Central memory CD8-positive, alpha-beta T cell (primary cell): ENCODE data around the gene GUCA1C.

Experiments used
- ATAC-seq: fragments of 150-1000 bp; cut with Tn5 transposase; replicated peaks from 2 replicates; pipeline ENCODE4 v1.10.0; 2022; ENCODE audit warnings: mild to moderate bottlenecking, moderate FRiP score, moderate number of reproducible peaks; ENCODE audit not compliant: poor library complexity, severe bottlenecking; ENCODE audit errors: extremely low read depth
- DNase-seq, 2 donors: peaks; one replicate each; pipeline ENCODE4 v3.0.0; 2021; ENCODE audit warnings: low spot score in 2 of 2
- H3K27ac Mint-ChIP-seq: one replicate; pipeline ENCODE4 v1.8.0; 2022; ENCODE audit warnings: low read depth, mild to moderate bottlenecking, moderate library complexity, mixed read lengths
- H3K27me3 Mint-ChIP-seq: one replicate; pipeline ENCODE4 v1.8.0; 2022; ENCODE audit warnings: mixed read lengths
- H3K36me3 Mint-ChIP-seq: one replicate; pipeline ENCODE4 v1.8.0; 2022; ENCODE audit warnings: mild to moderate bottlenecking, moderate library complexity, mixed read lengths; ENCODE audit not compliant: insufficient read depth
- H3K4me1 Mint-ChIP-seq: one replicate; pipeline ENCODE4 v1.8.0; 2022; ENCODE audit warnings: mixed read lengths
- H3K4me3 Mint-ChIP-seq: one replicate; pipeline ENCODE4 v1.8.0; 2022; ENCODE audit warnings: mild to moderate bottlenecking, moderate library complexity, mixed read lengths
- H3K9me3 Mint-ChIP-seq: one replicate; pipeline ENCODE4 v1.8.0; 2022; ENCODE audit warnings: mixed read lengths

The GUCA1C gene

DNA sequence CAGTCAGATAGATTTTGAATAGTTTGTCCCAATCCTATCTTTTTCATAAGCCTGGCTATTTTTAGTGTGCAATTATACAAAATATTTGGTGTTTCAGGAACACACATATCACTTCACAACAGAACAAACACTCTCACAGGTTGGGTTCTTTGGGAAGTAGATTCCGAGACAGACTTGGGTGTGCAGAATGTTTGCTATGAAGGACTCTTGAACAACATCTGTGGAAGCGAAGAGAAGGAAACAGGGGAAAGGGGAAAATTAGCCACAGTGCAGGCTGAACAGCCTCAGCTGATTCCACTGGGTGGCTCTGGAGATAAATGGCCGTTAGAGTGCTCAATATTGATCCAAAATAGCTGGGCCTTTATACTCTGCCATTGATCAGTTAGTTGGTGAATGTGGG lies 61.8 kb downstream of the GUCA1C start:
- Mint-ChIP-seq H3K27me3 (peaks cover 8% of the 10 kb centered on the region), H3K4me1 (no peaks in the 10 kb centered on the region), H3K4me3 (no peak overlapping the region), H3K9me3 (no peaks in the 10 kb centered on the region), H3K36me3 (no peaks in the 10 kb centered on the region), H3K27ac (no peak overlapping the region)
- ATAC-seq, result no peak
- no peak for DNase-seq

- no peak for ATAC-seq
Measured at GRCh38 chr3:108887777-108888176, 65.9 kb downstream of the GUCA1C start.

DNA sequence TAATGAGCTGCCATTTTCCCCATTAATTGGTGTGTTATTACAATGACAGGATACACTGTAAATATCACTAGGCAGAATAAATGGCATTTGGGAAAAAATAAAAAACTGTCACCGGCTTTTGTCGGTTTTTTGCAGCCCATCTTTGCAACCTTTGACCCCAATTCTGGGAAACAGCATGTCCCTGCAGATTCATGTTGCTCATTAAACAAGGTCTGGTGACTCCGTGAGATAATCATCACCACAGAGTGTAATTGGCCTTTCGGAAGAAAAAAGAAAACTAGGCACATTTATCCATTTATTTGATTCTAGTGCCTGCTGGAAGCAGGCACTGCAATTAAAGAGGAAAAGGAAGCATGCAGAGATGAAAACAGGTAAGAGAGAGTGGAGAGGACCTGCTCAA lies 66.6 kb downstream of the GUCA1C start:
- Mint-ChIP-seq H3K27me3 (no peaks in the 10 kb centered on the region), H3K4me3 (no peak overlapping the region), H3K36me3 (no peaks in the 10 kb centered on the region), H3K4me1 (peaks cover 11% of the 10 kb centered on the region), H3K27ac (no peak overlapping the region), H3K9me3 (no peaks in the 10 kb centered on the region)
- no peak for DNase-seq
- ATAC-seq, result no peak

More at GRCh38 chr3:108887777-108888176, 65.9 kb downstream of the GUCA1C start:
- no peaks in the 10 kb centered on the region for H3K27me3 Mint-ChIP-seq
- H3K36me3 Mint-ChIP-seq, result no peaks in the 10 kb centered on the region
- no peak overlapping the region for H3K27ac Mint-ChIP-seq
- no peak for DNase-seq
- peaks cover 11% of the 10 kb centered on the region for H3K4me1 Mint-ChIP-seq
- no peak overlapping the region for H3K4me3 Mint-ChIP-seq
- no peaks in the 10 kb centered on the region for H3K9me3 Mint-ChIP-seq

GRCh38 chr3:108883373-108883772 lies 70.3 kb downstream of the GUCA1C start:
- Mint-ChIP-seq H3K27ac (no peak overlapping the region), H3K27me3 (no peaks in the 10 kb centered on the region), H3K4me3 (no peak overlapping the region), H3K9me3 (no peaks in the 10 kb centered on the region), H3K36me3 (peaks cover 2% of the 10 kb centered on the region), H3K4me1 (peaks cover 11% of the 10 kb centered on the region)
- DNase-seq (no peak), ATAC-seq (no peak)

DNA sequence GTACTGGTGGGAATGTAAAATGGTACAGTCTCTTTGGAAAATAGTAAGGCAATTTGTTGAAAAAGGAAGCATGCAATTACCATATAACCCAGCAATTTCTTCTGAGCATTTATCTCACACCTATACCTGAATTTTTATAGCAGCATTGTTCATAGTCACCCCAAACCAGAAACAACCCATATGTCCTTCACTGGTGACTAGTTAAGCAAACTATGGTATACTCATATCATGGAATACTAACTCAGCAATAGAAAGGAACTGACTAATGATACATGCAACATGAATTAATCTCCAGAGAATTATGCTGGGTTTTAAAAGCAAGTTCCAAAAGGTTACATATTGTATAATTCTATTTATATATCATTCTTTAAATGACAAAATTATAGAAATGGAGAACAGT lies 70.9 kb downstream of the GUCA1C start:
- no peak overlapping the region for H3K27ac Mint-ChIP-seq
- no peaks in the 10 kb centered on the region for H3K27me3 Mint-ChIP-seq
- no peaks in the 10 kb centered on the region for H3K9me3 Mint-ChIP-seq
- H3K36me3 Mint-ChIP-seq, result peaks cover 2% of the 10 kb centered on the region
- DNase-seq (no peak), ATAC-seq (no peak)
- no peak overlapping the region for H3K4me3 Mint-ChIP-seq
- peaks cover 11% of the 10 kb centered on the region for H3K4me1 Mint-ChIP-seq

DNA sequence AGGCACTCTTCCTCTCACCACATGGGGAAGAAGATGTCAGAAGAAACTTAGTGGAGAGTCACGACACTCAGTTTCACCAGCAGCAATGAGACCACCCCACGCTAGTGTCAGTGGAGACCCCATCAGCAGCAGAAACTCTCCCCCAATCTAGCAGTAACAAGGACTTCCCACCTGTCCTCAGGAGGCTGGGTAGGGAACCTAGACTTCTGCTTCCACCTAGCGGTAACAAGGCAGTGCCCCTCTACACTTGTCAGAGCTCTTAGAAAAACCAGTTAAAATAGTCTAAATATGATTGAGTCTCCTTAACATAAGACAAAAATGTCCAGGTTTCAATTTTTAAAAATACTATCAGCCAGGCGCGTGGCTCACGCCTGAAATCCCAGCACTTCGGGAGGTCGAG lies 73.8 kb downstream of the GUCA1C start:
- no peaks in the 10 kb centered on the region for H3K9me3 Mint-ChIP-seq
- H3K27me3 Mint-ChIP-seq, result no peaks in the 10 kb centered on the region
- no peak overlapping the region for H3K4me3 Mint-ChIP-seq
- H3K27ac Mint-ChIP-seq, result no peak overlapping the region
- H3K36me3 Mint-ChIP-seq, result peaks cover 2% of the 10 kb centered on the region
- DNase-seq (no peak), ATAC-seq (no peak)
- H3K4me1 Mint-ChIP-seq, result peaks cover 11% of the 10 kb centered on the region

DNA sequence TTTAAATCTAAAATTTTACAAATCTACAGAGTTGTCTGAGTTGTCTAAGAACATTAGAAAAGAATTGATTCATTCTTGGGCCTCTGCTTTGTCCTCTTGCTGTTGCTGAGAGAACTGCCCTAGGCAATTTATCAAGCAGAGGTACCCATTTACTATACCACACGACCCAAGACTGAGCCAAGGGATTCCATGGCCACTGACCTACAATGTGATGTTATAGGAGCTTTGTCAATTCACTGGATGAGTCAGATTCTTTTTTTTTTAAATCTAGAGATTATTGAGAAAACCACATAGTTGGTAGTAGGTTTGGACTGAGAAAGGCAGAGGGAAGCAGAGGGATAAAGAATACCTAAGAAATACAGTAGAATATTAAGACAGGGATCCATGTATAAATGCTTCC lies 75.8 kb downstream of the GUCA1C start:
- Mint-ChIP-seq H3K4me3 (no peak overlapping the region), H3K36me3 (peaks cover 4% of the 10 kb centered on the region), H3K27me3 (no peaks in the 10 kb centered on the region), H3K9me3 (no peaks in the 10 kb centered on the region), H3K4me1 (no peaks in the 10 kb centered on the region), H3K27ac (no peak overlapping the region)
- DNase-seq (no peak), ATAC-seq (no peak)

DNA sequence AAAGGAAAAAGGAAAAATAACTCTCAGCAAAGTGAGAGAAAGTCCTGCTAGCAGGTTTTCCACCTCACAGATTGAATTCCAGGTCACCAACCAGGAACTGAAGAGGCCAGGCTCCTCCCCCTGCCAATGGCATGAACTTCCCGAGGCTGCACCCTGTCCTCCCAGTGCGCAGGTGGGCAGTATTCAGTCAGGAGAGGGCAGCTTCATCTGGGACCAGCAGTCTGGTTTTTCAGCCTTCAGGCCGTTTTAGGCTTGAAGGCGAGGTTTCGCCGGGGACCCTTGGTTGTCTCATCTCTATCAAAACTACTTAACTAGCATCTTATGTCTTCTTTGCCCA lies 89.9 kb downstream of the GUCA1C start:
- ATAC-seq (no peak), DNase-seq (no peak)
- Mint-ChIP-seq H3K27ac (peak overlapping the region; percentile 91), H3K9me3 (no peaks in the 10 kb centered on the region), H3K36me3 (peaks cover 23% of the 10 kb centered on the region), H3K27me3 (no peaks in the 10 kb centered on the region), H3K4me3 (no peak overlapping the region), H3K4me1 (peaks cover 39% of the 10 kb centered on the region)

DNA sequence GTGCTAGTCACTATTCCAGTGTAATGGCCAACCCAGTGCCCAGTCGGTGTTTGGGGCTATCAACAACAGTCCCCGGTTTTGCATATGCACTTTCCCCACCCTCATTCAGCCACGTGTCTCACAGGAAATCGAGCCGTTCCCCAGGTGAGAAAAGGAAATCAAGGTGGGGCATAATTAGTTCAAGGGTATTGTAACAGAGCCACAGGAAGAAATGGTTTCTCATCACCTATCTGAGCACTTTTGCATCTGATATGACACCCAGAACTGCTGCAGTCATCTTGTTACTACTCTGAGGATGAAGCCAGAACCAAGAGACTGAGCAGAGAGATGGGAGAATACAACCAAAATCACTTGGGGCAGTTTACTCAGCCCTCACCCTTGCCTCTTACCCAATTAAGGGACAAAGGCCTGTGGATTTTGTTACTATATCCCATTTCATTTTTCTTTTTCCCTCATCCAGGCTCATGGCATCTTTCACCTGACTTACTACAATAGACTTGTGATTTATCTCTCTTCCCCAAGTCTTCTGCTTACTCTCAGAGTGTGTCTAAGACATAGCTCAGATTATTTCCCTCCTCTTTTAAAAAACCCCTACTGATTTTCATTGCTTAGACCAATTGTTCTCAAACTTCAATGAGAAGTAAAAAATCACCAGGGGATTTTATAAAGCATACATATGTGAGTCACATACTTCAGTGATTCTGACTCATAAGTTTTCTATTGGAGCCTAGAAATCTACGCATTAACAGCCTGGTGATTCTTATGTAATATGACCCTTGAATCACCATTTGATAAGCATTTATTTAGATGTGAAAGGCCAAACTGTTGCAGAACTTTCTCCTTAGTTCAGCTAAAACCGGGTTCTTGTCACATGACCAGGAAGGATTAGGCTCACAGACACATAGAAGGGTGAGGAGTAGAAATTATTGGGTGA lies 90.5 kb downstream of the GUCA1C start:
- Mint-ChIP-seq H3K36me3 (peaks cover 27% of the 10 kb centered on the region), H3K4me3 (peak overlapping the region; percentile 7), H3K4me1 (peaks cover 39% of the 10 kb centered on the region), H3K27ac (peak overlapping the region; percentile 91), H3K9me3 (no peaks in the 10 kb centered on the region), H3K27me3 (no peaks in the 10 kb centered on the region)
- no peak for DNase-seq
- ATAC-seq, result peak; percentile 70

GRCh38 chr3:108861401-108861800 lies 92.3 kb downstream of the GUCA1C start:
- Mint-ChIP-seq H3K27ac (peak overlapping the region; percentile 91), H3K4me1 (peaks cover 39% of the 10 kb centered on the region), H3K27me3 (no peaks in the 10 kb centered on the region), H3K4me3 (no peak overlapping the region), H3K9me3 (no peaks in the 10 kb centered on the region), H3K36me3 (peaks cover 37% of the 10 kb centered on the region)
- DNase-seq, result no peak
- no peak for ATAC-seq
